GM19023 (cell line): ENCODE results near the gene CALY.
A peak's percentile ranks its signal among the peaks of the same experiment; 100 is the strongest.

Source experiments
- ATAC-seq: cut with Tn5 transposase; IDR thresholded peaks from one replicate; pipeline ENCODE4 v1.9.1; 2021; ENCODE audit warnings: mild to moderate bottlenecking, moderate library complexity; ENCODE audit not compliant: unreplicated experiment

Gene CALY

DNA sequence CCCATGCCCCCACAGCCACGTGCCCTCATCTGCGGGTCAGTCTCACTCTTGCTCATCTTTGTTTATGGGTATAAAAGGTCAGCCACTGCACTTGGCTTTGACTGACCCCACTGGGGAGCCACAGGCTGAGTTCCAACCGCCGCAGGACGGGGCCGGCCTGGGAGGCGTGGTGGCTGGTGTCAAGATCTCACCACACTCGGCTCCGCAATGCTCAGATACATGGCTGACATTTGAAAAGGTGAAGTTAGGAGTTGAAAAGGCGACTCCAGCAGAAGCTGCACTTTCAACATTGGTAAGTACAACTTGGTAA lies 42.9 kb downstream of the CALY start:
- no peak for ATAC-seq

DNA sequence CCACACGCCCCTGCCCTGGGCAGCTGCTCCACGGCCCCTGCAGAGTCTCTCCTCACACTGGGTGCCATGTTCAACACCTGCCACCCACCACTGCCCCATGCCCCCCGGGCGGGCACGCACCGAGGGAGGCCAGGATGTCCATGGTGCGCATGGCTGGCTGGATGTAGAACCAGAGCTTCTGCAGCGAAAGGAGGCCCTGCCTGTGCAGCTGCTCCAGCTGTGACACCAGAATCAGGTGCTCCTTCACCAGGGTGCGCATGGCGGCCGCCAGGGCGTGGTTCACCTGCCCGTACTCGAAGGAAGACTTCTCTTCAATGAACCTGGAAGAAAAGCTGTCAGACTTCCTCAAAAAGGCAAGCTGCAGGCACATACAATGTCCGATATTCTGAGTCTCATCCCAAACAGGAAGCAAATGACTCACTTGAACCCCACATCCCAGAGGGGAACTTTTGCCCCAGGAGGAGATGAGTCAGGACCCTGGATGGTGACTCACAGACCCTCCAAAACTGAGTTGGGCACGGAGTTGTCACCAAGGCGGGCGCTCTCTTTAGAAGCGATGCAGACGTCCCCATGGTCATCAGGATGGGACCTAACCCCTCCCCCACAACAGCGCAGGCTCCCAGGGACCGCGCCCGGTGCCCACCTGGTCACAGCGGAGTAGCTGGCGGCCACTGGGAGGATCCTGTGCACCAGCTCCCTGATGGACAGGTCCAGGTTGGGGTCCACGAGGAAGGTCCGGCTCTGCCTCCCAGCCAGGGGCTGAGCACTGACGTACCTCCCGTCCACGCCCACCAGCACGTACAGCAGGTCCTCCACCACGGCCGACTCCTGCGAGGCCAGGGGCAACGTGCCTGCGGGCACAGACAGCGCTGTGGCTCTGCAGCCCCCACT lies 43.5 kb downstream of the CALY start:
- no peak for ATAC-seq

DNA sequence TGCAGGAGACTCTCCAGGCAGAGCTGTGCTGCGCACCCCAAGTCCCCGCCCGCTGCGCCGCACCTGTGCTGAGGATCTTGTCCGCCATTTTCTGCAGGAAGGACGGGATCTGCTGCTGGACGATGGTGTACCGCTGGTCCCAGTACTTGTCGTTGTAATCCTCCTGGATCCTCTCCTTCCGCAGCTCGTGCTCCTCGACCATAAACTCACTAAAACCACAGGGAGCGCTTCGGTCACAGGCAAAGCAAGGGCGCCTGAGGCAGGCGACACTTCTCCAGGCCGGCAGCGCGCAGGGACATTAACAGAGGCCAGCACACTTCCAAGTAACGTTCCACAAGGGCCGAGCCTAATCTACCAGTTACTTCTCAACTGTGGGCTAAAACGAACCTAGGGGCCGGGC lies 46.9 kb downstream of the CALY start:
- no peak for ATAC-seq

DNA sequence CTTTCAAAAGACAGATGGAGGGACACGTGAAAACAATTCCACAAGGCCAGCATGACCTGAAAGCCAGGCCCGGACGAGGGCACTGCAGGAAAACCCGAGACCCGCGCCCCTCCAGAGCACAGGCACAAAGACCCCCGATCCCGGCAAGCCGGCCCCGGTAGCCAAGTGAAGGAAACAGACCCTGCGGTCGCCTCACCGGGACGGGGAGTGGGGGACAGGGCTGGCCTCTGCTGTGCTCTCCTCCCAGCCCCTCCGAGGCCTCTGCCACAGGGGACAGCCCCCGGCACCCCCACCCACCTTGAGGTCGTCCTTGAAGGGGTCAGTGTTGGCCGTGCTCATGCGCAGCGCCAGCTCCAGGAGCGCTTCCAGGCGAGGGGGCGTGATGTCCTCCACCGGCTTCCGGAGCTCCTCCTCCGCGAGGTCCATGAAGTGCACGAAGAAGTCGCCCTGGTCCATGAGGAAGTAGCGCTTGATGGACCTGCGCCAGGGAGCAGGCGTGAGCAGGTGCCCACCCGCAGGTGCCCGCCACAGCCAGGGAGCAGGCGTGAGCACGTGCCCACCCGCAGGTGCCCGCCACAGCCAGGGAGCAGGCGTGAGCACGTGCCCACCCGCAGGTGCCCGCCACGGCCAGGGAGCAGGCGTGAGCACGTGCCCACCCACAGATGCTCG lies 48.7 kb downstream of the CALY start:
- no peak for ATAC-seq

DNA sequence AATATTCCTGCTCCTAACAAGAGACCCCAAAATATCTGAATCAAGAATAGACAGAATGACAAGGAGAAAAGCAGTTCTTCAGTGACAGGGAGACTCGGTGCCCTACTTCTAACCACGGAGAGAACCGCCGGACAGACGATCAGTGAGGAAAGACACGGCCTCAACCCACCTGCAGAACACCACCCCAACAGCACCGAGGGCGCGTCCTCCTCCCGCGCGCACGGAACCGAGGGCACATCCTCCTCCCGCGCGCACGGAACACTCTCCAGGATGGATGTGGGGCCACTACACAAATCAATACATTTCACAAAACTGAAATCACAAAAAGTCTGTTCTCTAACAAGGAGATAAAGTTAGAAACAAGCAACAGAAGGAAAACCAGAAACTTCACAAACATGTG lies 50.3 kb downstream of the CALY start:
- ATAC-seq, result no peak

DNA sequence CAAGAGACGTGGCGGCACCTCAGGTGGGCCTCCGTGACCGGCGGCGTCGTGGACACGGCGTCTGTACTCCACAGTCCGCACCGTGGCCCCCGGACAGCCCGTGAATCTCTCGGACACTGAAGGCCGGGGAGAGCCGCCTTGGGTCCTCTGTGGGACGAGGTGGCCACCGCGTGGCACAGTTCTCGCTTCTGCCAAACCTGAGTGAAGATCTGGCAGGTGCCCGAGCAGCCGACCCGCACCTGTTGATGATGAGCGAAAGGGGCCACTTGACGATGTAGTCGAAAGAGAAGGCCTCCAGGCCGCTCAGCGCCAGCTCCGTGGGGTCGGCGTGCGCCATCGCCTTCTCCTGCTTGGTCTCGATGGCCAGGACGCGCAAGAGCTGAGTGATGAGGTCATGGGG lies 51.5 kb downstream of the CALY start:
- no peak for ATAC-seq

DNA sequence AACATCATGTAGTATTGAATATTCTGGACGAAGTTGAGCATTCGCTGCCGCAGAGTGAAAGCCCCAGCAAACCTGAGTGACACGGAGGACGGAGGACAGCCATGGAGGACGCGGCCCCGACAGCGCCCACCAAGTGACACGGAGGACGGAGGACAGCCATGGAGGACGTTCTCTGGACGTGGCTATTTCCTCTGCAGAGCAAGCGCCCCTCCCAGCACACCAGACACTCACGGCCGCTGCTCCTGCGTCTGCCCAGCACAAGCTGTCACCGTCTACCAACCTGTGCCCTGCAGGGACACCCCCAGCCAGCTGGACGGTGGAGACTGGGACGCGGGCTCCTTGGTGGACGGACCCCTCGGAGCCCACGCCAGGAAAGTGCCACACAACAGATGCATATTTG lies 52.8 kb downstream of the CALY start:
- ATAC-seq, result no peak

DNA sequence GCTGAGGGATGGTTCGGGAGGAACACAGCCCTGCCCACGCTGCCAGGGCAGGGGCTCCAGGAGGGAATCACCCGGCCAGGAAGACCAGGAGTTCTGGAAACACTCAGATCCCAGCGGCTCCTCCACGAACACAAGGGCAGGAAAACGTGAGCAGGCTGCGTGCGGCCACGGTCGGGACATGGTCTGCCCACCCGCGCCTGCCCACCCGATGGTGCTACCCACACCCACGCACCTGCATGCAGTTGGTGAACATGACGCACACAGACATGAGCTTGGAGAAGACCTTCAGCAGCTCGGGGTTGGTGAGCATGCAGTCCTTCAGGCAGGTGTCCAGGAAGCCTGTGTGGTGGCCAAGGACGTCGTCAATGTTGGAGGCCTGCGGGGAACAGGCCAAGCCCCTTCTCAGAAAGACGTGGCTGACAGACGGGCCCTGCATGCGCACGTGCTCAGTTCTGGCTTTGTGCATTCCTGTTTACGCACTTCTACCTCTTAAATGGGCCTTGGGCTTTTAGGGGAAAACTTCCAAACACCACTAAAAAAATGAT lies 53.8 kb downstream of the CALY start:
- no peak for ATAC-seq

DNA sequence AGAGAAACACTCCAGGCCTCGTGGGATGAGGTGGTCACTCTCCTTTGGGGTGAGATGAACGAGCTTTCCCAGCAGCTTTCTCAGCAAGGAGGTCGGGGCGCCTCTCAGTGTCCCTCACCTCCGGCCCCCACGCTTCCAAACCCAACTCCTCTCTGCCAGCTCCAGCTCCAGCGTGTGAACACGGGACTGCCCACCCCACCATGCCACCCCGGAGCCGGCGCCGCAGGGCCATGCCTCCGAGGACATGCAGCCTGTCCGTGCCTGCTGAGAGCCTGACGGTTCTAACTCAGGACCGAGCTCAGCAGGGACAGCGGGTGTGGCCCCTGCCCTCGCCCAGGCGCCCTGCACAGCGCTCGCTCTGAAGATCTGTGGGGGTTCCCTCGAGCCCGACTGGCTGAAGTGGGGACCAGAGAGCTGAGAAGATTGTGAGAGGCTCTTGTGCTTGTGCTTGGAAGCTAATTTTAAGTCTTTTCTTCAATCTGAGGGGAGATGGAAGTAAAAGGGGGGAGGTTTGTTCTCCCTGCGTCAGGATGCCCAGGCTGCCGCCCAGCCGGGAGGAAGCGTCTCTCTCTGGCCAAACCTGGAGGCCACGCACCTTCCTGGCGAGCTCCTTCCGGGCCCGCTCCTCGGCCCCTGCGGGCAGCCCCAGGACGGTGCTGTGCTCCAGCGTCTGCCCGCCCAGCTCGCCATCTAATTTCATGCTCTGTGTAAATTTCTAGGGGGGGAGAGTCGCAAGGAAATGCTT lies 54.9 kb downstream of the CALY start:
- ATAC-seq, result no peak

DNA sequence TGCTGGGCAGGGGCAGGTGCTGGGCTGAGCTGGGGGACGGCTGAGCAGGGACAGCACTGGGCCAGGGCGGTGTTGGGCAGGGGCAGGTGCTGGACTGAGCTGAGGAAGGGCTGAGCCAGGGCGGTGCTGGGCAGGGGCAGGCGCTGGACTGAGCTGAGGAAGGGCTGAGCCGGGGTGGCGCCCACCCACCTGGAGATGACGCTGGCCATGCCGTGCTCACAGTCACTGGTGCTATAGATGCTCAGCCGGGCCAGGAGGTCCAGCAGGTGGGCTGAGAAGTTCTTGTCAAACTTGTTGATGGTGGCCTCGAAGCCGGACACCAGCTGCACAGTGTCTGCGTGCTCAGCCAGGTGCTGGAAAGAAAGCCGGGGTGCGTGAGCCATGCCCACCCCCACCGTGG lies 55.6 kb downstream of the CALY start:
- no peak for ATAC-seq

DNA sequence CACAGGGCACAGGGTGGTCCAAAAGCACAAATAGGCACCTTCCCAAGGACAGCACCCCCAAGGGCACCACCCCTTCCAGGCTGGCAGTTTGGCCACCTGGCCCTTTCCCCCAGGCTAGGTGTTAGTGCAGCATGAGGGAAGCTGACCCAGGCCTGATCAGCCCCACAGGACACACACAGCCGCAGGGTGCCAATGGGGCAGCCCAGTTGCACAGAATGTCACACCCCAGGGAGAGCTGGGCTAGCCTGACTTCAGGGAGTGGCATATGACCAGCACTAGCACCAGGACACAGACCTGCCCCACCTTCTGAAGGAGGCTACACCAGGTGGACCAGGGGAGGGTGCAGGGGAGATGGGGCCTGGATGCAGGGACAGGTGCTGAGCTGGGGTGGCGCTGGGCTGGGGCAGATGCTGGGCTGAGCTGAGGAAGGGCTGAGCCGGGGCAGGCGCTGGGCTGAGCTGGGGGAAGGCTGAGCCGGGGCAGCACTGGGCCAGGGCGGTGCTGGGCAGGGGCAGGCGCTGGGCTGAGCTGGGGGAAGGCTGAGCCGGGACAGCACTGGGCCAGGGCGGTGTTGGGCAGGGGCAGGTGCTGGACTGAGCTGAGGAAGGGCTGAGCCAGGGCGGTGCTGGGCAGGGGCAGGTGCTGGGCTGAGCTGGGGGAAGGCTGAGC lies 56.2 kb downstream of the CALY start:
- ATAC-seq, result no peak

DNA sequence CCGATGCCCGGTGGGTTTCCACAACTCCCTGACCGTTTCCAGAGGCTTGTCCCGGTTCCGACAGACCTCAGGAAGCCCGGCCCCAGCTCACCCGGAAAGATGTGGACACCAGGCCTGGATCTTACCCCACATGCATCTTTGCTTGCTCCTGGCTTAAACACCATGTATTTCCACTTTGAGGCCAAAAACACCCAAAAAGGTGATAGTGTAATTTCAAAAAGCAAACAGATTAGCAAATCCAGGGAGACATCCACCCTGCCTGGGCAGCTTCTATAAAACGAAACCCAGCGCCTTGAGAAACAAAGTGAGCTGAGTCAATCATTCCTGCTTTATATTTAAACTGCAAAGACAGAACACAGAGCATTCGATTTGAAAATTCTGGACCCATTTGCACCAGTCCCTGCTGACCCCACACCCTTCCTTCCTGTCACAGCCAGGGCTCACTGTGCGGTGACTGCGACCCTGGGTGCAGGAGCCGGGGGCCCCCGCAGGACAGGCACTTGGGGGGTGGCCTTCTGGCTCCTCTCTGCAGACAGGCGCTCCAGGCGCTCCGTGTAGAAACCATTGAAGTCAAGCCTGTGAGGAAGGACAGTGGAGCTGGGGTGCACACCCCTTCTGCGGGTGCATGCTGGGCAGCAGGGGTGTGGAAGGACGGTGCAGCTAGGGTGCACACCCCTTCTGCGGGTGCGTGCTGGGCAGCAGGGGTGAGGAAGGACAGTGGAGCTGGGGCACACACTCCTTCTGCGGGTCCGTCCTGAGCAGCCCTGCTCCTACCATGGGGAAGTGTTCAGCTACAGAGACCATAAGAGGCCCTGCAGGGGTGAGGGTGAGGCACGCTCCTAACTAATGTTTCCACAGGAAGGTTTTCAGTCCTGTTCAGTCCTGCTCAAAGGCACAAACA lies 57.1 kb downstream of the CALY start:
- ATAC-seq, result no peak

DNA sequence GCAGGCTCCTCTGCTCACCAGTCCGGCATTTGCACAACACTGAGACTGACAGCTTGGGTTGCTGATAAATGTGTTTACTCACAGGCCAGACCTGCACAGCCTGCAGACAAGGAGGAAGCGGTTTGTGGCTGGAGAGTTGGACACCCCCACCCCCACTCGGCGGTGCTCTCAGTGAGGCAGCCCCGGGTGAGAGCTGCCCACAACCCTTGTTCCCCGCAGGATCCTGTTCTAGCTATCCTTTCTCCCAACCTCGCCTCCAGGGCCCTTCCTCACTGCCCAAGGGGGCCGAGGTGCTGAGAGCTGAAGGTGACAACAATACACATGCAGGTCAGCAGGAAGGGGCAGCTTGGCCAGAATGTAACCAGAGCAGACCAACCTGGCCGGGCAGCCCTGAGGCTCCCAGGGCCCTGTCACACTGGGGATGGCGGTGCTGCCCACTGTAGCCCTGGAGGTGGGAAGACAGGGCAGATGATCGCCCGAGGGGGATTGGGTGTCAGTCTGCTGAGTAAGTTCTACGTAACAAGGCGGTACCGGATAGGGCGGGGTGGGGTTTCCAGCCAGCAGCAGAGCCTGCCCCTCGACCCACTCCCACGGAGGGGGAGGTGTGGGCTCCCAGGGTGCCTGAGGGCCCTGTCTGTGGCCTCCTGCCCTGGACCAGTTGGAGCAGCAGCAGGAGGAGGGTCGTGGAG lies 58.0 kb downstream of the CALY start:
- ATAC-seq, result peak; percentile 30

DNA sequence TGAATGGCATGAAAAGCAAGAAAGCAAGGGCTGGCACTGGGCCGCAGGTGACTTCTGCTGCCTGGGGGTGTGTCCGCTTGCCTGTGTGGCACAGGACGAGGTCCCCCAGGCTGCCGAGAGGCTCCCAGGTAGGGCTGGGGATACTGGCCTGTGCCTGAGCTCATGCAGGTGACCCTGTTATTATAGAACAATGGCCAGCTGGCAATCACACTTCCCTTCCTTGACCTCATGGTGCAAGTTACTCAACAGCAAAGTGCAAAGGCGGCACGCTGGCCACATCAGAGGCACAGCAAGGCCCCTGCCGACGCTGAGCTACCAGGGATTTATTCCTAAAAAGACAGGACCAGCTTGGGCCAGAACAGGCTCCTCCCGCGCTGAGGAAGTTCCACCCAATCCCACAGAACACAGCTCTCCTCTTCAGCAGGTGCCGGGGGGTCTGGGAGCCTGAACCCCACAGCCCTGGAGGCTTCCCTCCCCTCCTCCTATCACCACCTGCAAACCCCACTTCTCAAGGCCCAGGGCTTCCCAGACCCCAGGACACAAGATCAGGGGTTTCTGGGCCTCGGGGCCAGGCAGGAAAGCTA lies 58.6 kb downstream of the CALY start:
- ATAC-seq, result no peak

DNA sequence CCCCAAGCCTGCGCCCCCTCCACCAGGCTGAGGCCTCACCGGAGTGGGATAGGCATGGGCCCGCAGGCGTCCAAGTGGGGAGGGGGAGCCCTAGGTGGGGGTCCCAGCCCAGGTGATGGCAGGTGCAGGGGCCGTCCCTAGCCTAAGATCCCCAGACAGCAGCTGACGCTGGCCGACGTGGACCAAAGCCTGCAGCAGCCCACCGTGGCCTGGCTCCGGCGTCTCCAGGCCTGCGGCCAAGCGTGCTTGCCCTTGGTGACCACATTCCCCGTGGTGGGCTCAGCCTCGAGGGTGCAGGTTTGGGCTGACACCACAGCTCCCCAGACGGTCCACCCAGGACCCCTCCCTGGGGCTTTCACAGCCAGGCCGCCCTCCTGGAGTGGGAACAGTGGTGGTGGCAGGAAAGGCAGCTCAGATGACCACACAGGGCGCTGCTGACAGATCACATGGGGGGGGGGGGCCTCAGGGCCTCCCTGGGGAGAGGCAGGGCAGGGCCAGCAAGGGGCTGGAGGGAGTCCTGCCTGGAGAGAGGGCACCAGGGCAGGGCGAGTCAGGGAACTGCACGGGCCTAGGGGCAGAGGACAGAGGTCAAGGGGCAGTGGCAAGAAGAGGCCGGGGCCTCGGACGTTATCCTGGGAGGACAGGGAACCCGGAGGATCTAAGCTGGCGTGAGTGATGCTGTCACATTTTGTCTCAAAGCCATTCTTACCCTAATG lies 59.3 kb downstream of the CALY start:
- no peak for ATAC-seq

DNA sequence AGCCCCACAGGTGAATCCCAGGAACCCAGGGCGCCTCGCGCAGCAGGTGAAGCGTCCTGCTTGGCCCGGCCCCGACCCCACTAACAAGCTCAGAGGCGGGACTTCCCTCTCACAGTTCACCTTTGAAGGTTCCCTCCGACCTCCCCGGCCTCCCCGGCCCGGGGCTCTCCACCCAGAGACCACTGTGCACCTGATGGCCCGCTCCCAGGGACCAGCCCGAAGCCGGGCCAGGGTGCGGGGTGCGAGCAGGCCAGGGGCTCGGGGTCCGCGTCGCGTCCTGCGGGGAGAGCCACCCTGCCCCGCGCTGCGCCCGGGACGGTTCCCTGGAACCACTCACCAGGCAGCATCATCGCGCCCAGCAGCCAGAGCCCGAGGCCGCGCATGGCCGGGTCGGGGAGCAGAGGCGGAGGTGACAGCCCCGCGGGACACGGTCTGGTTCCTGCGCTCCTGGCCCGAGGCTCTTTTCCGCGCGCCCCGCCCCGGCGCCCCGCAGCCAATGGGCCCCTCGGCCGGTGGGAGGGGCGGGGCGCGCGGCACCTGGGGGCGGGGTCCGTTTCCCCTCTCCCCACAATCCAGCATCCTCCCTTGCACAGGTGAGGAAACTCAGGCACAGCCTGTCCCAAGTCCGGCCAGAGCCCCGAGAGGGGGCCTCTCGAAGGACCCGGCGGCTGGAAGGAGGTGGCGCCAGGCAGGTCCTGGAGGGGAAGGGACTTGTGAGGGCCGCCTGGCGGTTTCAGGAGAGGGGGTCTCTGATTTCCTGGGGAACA lies 60.1 kb downstream of the CALY start, which contains the start of gene ADAM8:
Gene ADAM8 (minus strand): TSS at position 434 of the 767 bp plus-strand sequence. CDS start 51 bp downstream, at position 383.
- ATAC-seq, result peak; percentile 45

DNA sequence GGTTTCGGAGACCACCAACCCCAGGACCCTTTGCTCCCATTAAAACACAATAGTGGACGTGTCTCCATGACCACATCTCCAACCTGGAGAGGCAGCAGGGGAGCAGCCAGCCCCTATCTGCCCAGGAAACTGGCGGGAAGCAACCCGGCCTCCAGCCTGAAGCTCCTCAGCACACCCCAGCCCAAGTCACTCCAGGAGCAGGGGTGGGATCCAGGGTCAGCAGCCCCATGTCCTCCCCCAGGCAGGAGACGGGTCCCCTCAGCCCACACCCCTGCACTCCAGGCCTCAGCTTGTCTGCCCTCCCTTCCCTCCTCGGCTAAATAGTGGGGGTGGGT lies 60.6 kb downstream of the CALY start:
- no peak for ATAC-seq

DNA sequence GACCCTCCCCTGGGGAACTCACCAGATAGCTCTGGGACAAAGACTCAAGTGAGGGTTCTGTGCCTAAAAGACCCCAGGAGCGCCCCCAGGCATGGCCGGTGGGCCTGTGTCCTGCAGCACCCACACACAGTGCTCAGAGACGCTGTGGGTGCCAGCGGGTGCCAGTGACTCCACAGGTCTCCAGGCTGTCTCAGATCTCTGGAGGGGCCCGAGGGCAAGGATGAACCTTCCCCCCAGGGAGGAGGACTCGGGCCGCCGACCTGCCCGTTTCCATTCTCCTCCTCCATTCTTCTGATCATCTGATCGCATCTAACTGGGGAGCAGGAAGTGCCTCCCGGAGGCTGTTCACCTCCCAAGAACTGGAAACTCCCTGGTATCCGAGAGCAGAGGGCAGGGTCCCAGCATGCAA lies 61.0 kb downstream of the CALY start:
- ATAC-seq, result peak; percentile 29
